Large intestine (tissue), 3 donors: ENCODE data around the gene NUDT3. TPM values are rescaled to one million over a fixed set of nuclear protein-coding genes. Genes with fewer than 3 reads are reported as not detected.

Experiments used
- DNase-seq, 2 donors: peaks; one replicate each; pipeline versions ENCODE4 v3.0.0 to v3.0.0-alpha.2; 2013
- H3K27ac ChIP-seq: one replicate; pipeline ENCODE4 v1.5.1; 2013; ENCODE audit warnings: low read length
- H3K27me3 ChIP-seq: 2 replicates; pipeline ENCODE4 v1.6.1; 2013; ENCODE audit warnings: low read length; ENCODE audit not compliant: control insufficient read depth, insufficient read depth
- H3K36me3 ChIP-seq: 2 replicates; pipeline ENCODE4 v1.6.1; 2013; ENCODE audit warnings: low read length; ENCODE audit not compliant: control insufficient read depth, insufficient read depth
- H3K4me1 ChIP-seq: one replicate; pipeline ENCODE4 v1.6.1; 2013; ENCODE audit warnings: low read length; ENCODE audit not compliant: control insufficient read depth, insufficient read depth
- H3K4me3 ChIP-seq: one replicate; pipeline ENCODE4 v1.5.1; 2013; ENCODE audit warnings: low read length
- H3K9me3 ChIP-seq: one replicate; pipeline ENCODE4 v1.6.1; 2013; ENCODE audit warnings: mild to moderate bottlenecking, low read depth, low read length, moderate library complexity; ENCODE audit not compliant: control insufficient read depth
- WGBS: methylation state at CpG from one replicate; pipeline ENCODE4 v1.1.5; 2013; ENCODE audit warnings: low lambda C conversion rate; ENCODE audit not compliant: insufficient coverage; 5-methylcytosine and 5-hydroxymethylcytosine counted together
- polyA plus RNA-seq: library from polyadenylated mRNA; unstranded; fragments of 120-200 nt; gene quantifications from one replicate; pipeline ENCODE4 v1.2.1, GENCODE V29; 2013

Gene NUDT3
- polyA plus RNA-seq, 1 donor, result 13.5 TPM

GRCh38 chr6:34298941-34299340, 93.5 kb downstream of the NUDT3 start:
- Histone ChIP-seq H3K4me3 (no peak overlapping the region), H3K36me3 (peaks cover 2% of the 10 kb centered on the region), H3K27me3 (no peaks in the 10 kb centered on the region), H3K4me1 (no peaks in the 10 kb centered on the region), H3K9me3 (no peaks in the 10 kb centered on the region), H3K27ac (no peak overlapping the region)
- DNase-seq, result no peak
- WGBS, result 67% methylated on average over 1 of the region's 2 CpGs

- WGBS, result no CpG with 5 or more reads among the region's 3 CpGs
- peaks cover 19% of the 10 kb centered on the region for H3K36me3 ChIP-seq
- no peak overlapping the region for H3K27ac ChIP-seq
- no peaks in the 10 kb centered on the region for H3K4me1 ChIP-seq
- H3K9me3 ChIP-seq, result no peaks in the 10 kb centered on the region
- no peak for DNase-seq
- H3K27me3 ChIP-seq, result no peaks in the 10 kb centered on the region
- H3K4me3 ChIP-seq, result no peak overlapping the region
These were observed 96.7 kb downstream of the NUDT3 start for GRCh38 chr6:34295721-34296120.

- H3K9me3 ChIP-seq, result no peaks in the 10 kb centered on the region
- H3K27me3 ChIP-seq, result no peaks in the 10 kb centered on the region
- H3K36me3 ChIP-seq, result peaks cover 26% of the 10 kb centered on the region
- DNase-seq, result no peak
- WGBS, result no CpG with 5 or more reads among the region's 3 CpGs
- no peak overlapping the region for H3K27ac ChIP-seq
- no peak overlapping the region for H3K4me3 ChIP-seq
- H3K4me1 ChIP-seq, result no peaks in the 10 kb centered on the region
These were observed 99.5 kb downstream of the NUDT3 start for GRCh38 chr6:34292954-34293353.

- Histone ChIP-seq H3K36me3 (peaks cover 39% of the 10 kb centered on the region), H3K9me3 (no peaks in the 10 kb centered on the region), H3K27me3 (no peaks in the 10 kb centered on the region), H3K4me1 (no peaks in the 10 kb centered on the region), H3K4me3 (no peak overlapping the region), H3K27ac (no peak overlapping the region)
- no CpG with 5 or more reads among the region's 11 CpGs for WGBS
- no peak for DNase-seq
These were observed 103.3 kb downstream of the NUDT3 start for GRCh38 chr6:34289137-34289536.

- H3K36me3 ChIP-seq, result peaks cover 38% of the 10 kb centered on the region
- H3K4me1 ChIP-seq, result no peaks in the 10 kb centered on the region
- no peak for DNase-seq
- H3K27me3 ChIP-seq, result no peaks in the 10 kb centered on the region
- H3K4me3 ChIP-seq, result no peak overlapping the region
- H3K27ac ChIP-seq, result no peak overlapping the region
- no peaks in the 10 kb centered on the region for H3K9me3 ChIP-seq
- WGBS, result 100% methylated on average over 1 of the region's 5 CpGs
These were observed 103.9 kb downstream of the NUDT3 start for GRCh38 chr6:34288581-34288980.

GRCh38 chr6:34285448-34286164, 106.9 kb downstream of the NUDT3 start:
- H3K27ac ChIP-seq, result no peak overlapping the region
- WGBS, result 100% methylated on average over 1 of the region's 4 CpGs
- H3K9me3 ChIP-seq, result no peaks in the 10 kb centered on the region
- H3K36me3 ChIP-seq, result peaks cover 29% of the 10 kb centered on the region
- H3K27me3 ChIP-seq, result no peaks in the 10 kb centered on the region
- DNase-seq, result no peak
- H3K4me3 ChIP-seq, result no peak overlapping the region
- no peaks in the 10 kb centered on the region for H3K4me1 ChIP-seq

GRCh38 chr6:34284563-34285447, 107.7 kb downstream of the NUDT3 start:
- H3K27ac ChIP-seq, result no peak overlapping the region

GRCh38 chr6:34281702-34282334, 110.7 kb downstream of the NUDT3 start:
- Histone ChIP-seq H3K27ac (no peak overlapping the region), H3K9me3 (no peaks in the 10 kb centered on the region), H3K4me1 (no peaks in the 10 kb centered on the region), H3K36me3 (peaks cover 23% of the 10 kb centered on the region), H3K27me3 (no peaks in the 10 kb centered on the region), H3K4me3 (no peak overlapping the region)
- DNase-seq, result no peak
- 82% methylated on average over 2 of the region's 6 CpGs for WGBS

More at GRCh38 chr6:34284563-34285447, 107.7 kb downstream of the NUDT3 start:
- Histone ChIP-seq H3K4me3 (no peak overlapping the region), H3K9me3 (no peaks in the 10 kb centered on the region), H3K27me3 (no peaks in the 10 kb centered on the region), H3K36me3 (peaks cover 35% of the 10 kb centered on the region), H3K4me1 (no peaks in the 10 kb centered on the region)
- peak in 1 of 2 donors; percentile 8 for DNase-seq
- no CpG with 5 or more reads among the region's 4 CpGs for WGBS

GRCh38 chr6:34280216-34280615, 112.3 kb downstream of the NUDT3 start:
- no peaks in the 10 kb centered on the region for H3K4me1 ChIP-seq
- H3K9me3 ChIP-seq, result no peaks in the 10 kb centered on the region
- no peak overlapping the region for H3K27ac ChIP-seq
- H3K4me3 ChIP-seq, result no peak overlapping the region
- 100% methylated on average over 3 of the region's 4 CpGs for WGBS
- no peak for DNase-seq
- H3K27me3 ChIP-seq, result no peaks in the 10 kb centered on the region
- peaks cover 23% of the 10 kb centered on the region for H3K36me3 ChIP-seq

- no peak for DNase-seq
- WGBS, result 100% methylated on average over 1 of the region's 5 CpGs
- no peaks in the 10 kb centered on the region for H3K9me3 ChIP-seq
These were observed 113.6 kb downstream of the NUDT3 start for GRCh38 chr6:34278833-34279232.

More at GRCh38 chr6:34278833-34279232, 113.6 kb downstream of the NUDT3 start:
- Histone ChIP-seq H3K27ac (no peak overlapping the region), H3K4me1 (no peaks in the 10 kb centered on the region), H3K27me3 (no peaks in the 10 kb centered on the region), H3K4me3 (no peak overlapping the region), H3K36me3 (peaks cover 17% of the 10 kb centered on the region)
